GM21423 (cell line): ENCODE measurements around the gene OPALIN.

Experiments
- ATAC-seq: cut with Tn5 transposase; IDR thresholded peaks from one replicate; pipeline ENCODE4 v1.9.1; 2021; ENCODE audit warnings: mild to moderate bottlenecking, moderate library complexity; ENCODE audit not compliant: unreplicated experiment

The OPALIN gene

DNA sequence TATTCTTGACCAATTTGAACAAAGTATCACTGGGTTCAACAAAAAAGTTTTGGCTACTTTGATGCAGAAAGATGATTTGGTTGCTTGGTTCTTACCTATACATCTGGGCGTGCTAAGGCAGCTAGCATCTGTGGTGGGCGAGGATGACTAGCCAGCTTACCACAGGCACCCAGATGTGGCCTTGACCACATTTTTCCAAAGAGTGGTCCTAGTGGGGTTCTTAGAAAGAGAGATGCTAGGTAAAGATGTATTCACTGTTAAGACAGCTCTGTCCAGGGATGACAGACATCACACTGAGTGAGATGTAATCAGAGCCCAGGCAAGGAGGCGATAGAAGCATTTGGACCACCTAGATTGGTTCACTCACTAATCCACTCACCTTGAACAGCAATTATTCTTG lies 53.8 kb downstream of the OPALIN start:
- no peak for ATAC-seq

DNA sequence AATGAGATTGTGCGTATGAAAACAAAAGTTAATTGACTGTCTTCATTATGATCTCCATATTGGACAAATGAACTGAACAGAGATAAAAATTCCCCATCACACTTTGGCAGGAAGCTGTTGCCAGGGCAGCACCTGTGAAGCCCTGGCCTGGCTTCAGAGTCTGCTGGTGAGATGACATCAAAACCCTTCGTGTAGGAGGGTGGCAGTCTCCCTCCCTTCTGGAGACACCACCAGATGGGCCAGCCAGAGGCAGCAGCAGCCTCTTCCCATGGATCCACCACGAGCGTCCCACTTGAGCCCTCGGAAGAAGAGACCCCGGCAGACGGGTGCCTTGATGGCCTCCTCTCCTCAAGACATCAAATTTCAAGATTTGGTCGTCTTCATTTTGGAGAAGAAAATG lies 54.6 kb downstream of the OPALIN start, which contains the start of gene DNTT:
DNTT (plus strand) TSS at position 205 of the 400 bp plus-strand sequence; CDS start at position 269, 64 bp downstream.
- ATAC-seq, result no peak

DNA sequence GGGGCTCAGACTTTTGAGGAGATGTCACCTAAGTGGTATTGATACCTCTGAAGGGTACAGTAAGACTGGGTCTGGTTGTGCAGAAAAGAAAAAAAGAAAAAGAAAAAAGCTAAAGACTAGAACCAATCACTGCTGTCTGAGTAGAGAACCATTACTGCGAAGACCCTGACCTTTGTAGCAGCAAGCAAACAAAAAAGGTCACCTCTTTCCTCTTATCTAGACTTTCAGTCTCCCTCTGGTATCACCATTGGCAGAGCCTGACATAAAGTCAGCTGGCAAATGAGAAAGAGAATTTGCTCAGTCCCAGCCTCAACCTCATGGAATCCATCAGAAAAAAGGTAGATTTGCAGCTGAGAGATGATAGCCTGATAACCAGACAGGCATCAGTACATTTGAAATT lies 57.2 kb downstream of the OPALIN start:
- ATAC-seq, result no peak

DNA sequence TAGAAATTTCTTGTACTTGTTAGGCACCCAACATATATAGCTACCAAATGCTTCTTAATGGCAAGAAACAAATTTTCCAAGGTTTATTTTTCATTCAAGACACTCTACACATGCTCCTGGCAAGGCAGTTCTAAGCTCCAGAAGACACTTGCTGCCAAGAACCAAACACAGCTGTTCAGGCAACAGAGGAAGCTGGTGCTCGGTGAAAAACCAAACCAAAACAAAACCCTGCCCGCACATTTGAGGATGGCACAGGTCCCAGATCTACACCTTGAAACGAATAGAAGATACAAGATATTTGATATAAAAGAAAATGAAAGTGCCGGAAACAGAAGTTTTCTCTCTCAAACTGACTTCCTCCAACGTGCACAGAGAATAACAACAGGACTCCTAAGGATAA lies 59.4 kb downstream of the OPALIN start:
- no peak for ATAC-seq

DNA sequence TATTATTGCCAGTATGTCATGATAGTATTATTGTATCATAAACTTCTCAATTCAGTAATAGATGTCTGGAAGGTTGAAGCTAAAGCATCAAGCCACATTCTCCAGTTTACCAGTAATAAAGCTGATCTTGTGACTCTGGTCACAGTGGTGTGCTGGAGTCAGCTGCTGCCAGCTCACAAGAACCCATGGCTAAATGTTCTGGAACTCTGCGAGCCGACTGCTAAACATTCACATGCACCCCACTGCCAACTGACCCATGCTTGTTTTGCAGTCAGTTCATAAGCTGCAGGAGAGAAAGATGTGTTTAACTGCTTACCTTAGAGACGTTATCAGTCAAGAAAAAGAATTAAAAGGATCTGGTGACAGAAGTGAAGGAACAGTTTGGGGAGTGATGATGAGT lies 60.4 kb downstream of the OPALIN start:
- no peak for ATAC-seq

DNA sequence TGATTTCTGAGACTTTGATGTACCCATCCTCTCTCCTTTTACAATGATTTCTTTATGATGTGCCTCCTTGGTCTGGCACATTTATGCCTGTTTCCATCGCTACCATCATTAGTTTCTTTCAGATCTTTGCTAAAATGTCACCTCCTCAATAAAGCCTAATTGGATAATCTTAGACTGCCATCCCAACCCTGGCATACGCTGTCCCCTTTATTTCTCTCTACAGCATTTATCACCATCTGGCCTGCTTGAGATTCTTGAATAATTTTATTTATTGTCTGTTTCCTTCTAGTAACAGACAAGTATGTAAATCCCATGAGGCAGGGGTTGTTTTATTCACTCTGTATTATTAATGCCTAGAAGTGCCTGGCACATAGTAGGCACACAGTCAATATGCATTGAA lies 61.3 kb downstream of the OPALIN start:
- ATAC-seq, result no peak

DNA sequence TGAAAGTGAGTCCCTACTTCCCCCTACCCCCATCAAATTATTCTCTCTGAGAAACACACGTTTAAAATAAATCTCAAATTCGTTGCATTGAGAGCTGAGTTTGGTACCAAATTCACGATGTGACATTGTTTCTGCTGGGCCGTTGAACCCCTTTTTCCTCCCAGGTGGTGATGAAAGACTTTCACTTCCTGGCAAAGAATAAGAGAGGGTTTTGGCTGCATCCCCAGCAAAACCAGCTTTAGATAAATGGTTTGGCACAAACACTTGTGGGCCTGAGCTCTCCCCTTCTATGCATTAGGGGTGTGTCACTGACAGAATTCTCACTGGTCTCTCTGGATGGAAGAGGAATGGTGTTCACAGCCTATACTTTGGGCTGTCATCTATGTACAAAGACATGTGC lies 63.3 kb downstream of the OPALIN start:
- no peak for ATAC-seq
